Neural crest cell (in vitro differentiated cells): Measurements from ENCODE around the gene TMEM135. TPM values are rescaled to one million over a fixed set of nuclear protein-coding genes. Genes with fewer than 3 reads are reported as not detected.

Experiments used
- DNase-seq: peaks from one replicate; pipeline ENCODE4 v3.0.0; 2021; ENCODE audit warnings: low read depth, mixed read lengths, low spot score
- H3K27ac Mint-ChIP-seq: one replicate; pipeline ENCODE4 v1.8.0; 2021; ENCODE audit warnings: mild to moderate bottlenecking, mixed read lengths; ENCODE audit not compliant: unreplicated experiment
- H3K27me3 Mint-ChIP-seq: 2 replicates; pipeline ENCODE4 v1.8.0; 2021; ENCODE audit warnings: low read depth, mild to moderate bottlenecking, mixed read lengths
- H3K36me3 Mint-ChIP-seq: 2 replicates; pipeline ENCODE4 v1.8.0; 2021; ENCODE audit warnings: low read depth, mild to moderate bottlenecking, mixed read lengths
- H3K4me1 Mint-ChIP-seq: 2 replicates; pipeline ENCODE4 v1.8.0; 2021; ENCODE audit warnings: mixed read lengths
- H3K4me3 Mint-ChIP-seq: one replicate; pipeline ENCODE4 v1.8.0; 2021; ENCODE audit warnings: mild to moderate bottlenecking, mixed read lengths
- H3K9me3 Mint-ChIP-seq: 2 replicates; pipeline ENCODE4 v1.8.0; 2021; ENCODE audit warnings: mixed read lengths
- total RNA-seq: library from RNA; stranded (reverse); gene quantifications from 2 replicates; pipeline ENCODE4 v1.2.1, GENCODE V29; 2021
- TF ChIP-seq, protein P1 (sequence below): fragments of 200-600 bp; sonication (generic); conservative IDR thresholded peaks from 2 replicates; pipeline ENCODE4 v1.5.0; 2021; ENCODE audit warnings: antibody characterized with exemption, mild to moderate bottlenecking

The TMEM135 gene
- total RNA-seq, 1 donor from 2014 or later: 39.5 TPM

DNA sequence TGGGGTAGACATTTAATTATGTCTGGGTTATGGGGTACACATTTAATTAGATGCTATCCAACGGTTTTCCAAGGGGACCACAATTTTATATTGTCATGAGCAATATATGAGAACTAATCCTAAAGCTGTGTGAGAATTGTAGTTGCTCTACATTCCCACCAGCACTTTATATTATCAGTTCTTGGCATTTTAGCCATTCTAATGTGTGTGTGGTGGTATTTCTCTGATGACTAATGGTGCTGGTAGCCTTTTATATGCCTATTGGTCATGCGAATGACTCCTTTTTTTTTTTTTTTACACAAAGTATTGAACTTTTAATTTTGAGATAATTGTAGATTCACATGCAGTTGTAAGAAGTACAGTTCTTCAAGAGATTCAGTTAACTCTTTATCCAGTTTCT is 26.2 kb downstream of the TMEM135 start:
- peaks cover 8% of the 10 kb centered on the region for H3K36me3 Mint-ChIP-seq
- H3K27me3 Mint-ChIP-seq: no peaks in the 10 kb centered on the region
- TF ChIP-seq, protein P1, sequence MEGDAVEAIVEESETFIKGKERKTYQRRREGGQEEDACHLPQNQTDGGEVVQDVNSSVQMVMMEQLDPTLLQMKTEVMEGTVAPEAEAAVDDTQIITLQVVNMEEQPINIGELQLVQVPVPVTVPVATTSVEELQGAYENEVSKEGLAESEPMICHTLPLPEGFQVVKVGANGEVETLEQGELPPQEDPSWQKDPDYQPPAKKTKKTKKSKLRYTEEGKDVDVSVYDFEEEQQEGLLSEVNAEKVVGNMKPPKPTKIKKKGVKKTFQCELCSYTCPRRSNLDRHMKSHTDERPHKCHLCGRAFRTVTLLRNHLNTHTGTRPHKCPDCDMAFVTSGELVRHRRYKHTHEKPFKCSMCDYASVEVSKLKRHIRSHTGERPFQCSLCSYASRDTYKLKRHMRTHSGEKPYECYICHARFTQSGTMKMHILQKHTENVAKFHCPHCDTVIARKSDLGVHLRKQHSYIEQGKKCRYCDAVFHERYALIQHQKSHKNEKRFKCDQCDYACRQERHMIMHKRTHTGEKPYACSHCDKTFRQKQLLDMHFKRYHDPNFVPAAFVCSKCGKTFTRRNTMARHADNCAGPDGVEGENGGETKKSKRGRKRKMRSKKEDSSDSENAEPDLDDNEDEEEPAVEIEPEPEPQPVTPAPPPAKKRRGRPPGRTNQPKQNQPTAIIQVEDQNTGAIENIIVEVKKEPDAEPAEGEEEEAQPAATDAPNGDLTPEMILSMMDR: no peak
- no peak for DNase-seq
- H3K4me1 Mint-ChIP-seq: peaks cover 10% of the 10 kb centered on the region
- no peak overlapping the region for H3K4me3 Mint-ChIP-seq
- H3K27ac Mint-ChIP-seq: no peak overlapping the region
- H3K9me3 Mint-ChIP-seq: peaks cover 2% of the 10 kb centered on the region

- Mint-ChIP-seq H3K4me1 (no peaks in the 10 kb centered on the region), H3K9me3 (peaks cover 7% of the 10 kb centered on the region), H3K36me3 (peaks cover 32% of the 10 kb centered on the region), H3K27me3 (no peaks in the 10 kb centered on the region), H3K27ac (no peak overlapping the region), H3K4me3 (no peak overlapping the region)
- no peak for DNase-seq
- TF ChIP-seq, protein P1: no peak
These were observed 35.1 kb downstream of the TMEM135 start for GRCh38 chr11:87072787-87073186.

DNA sequence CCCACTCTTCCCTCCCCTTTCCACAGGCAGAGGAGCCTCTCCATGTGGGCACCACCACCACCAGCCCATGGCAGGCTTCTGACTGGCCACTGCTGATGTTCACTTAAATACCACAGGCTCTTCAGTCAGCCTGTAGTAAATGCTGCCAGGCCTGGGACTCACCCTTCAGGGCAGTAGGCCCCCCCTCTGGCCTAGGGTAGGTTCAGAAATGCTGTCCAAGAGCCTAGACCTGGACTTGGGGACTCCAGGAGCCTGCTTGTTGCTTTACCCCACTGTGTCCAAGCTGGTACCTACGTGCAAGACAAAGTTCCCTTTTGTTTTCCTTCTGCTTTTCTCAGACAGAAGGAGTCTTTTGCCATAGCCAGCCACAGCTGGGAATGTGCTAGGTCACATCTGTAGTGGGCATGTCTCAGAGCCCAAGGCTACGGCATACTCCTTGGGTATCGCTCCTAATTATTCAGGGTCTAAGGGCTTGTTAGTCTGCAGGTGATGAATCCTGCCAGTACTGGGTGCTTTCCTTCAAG is 38.6 kb downstream of the TMEM135 start:
- Mint-ChIP-seq H3K4me3 (no peak overlapping the region), H3K9me3 (peaks cover 7% of the 10 kb centered on the region), H3K27me3 (no peaks in the 10 kb centered on the region), H3K27ac (peak overlapping the region; percentile 36), H3K4me1 (no peaks in the 10 kb centered on the region), H3K36me3 (peaks cover 29% of the 10 kb centered on the region)
- TF ChIP-seq, protein P1: no peak
- DNase-seq: no peak

- DNase-seq: no peak
- TF ChIP-seq, protein P1: no peak
- no peak overlapping the region for H3K4me3 Mint-ChIP-seq
- no peak overlapping the region for H3K27ac Mint-ChIP-seq
- no peaks in the 10 kb centered on the region for H3K27me3 Mint-ChIP-seq
- peaks cover 4% of the 10 kb centered on the region for H3K4me1 Mint-ChIP-seq
- peaks cover 29% of the 10 kb centered on the region for H3K36me3 Mint-ChIP-seq
- H3K9me3 Mint-ChIP-seq: peaks cover 7% of the 10 kb centered on the region
These were observed 39.2 kb downstream of the TMEM135 start for GRCh38 chr11:87076874-87077429.

DNA sequence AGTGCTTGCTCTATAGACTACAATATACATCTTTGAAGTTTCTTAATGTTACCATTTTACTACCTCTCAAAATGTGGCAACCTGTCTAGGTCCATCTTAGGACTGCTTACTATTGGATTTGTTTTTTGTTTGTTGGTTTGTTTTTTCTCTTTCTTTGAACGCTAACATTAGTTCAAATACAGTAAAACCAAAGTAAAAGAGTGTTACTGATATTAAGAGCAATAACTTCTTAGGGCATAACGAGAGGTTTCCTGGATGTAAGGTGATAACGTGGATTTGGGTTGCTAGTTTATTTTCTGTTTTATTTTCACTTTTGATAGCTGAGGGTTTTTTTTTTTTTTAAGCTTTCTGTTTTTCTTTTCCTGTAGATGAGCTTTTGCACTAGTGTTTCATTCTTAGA is 43.6 kb downstream of the TMEM135 start:
- peaks cover 19% of the 10 kb centered on the region for H3K4me1 Mint-ChIP-seq
- no peak overlapping the region for H3K4me3 Mint-ChIP-seq
- TF ChIP-seq, protein P1: no peak
- no peak for DNase-seq
- H3K36me3 Mint-ChIP-seq: peaks cover 36% of the 10 kb centered on the region
- no peak overlapping the region for H3K27ac Mint-ChIP-seq
- no peaks in the 10 kb centered on the region for H3K27me3 Mint-ChIP-seq
- peaks cover 10% of the 10 kb centered on the region for H3K9me3 Mint-ChIP-seq
